A673 (cell line): Measurements from ENCODE around the gene ZBTB20.

ENCODE experiments used
- CTCF ChIP-seq: fragments of 300-800, 200-600 bp; sonication (generic); conservative IDR thresholded peaks from 2 replicates; pipeline ENCODE4 v1.5.1; 2017; ENCODE audit warnings: low read depth, mild to moderate bottlenecking, antibody characterized with exemption, low read length, moderate library complexity, mixed read lengths
- EZH2 ChIP-seq: fragments of 200-600 bp; sonication (generic); IDR thresholded peaks from 2 replicates; pipeline ENCODE4 v1.6.1; 2017; ENCODE audit warnings: borderline replicate concordance, low read depth, mild to moderate bottlenecking, mixed read lengths, antibody characterized with exemption, low read length; ENCODE audit not compliant: poor library complexity, severe bottlenecking

- no peak for TF ChIP-seq CTCF
- TF ChIP-seq EZH2 = no peak
Measured at GRCh38 chr3:114499976-114500375, 647.1 kb downstream of the ZBTB20 start.
